OCI-LY3 (cell line): ENCODE results near the gene REEP1.
A peak's percentile ranks its signal among the peaks of the same experiment; 100 is the strongest.

Source experiments
- H2AFZ ChIP-seq: fragments of 200-600, 300-600 bp; shearing (Covaris generic); 2 replicates; pipeline ENCODE4 v1.6.0; 2014; ENCODE audit warnings: antibody characterized with exemption, low read depth, low read length
- H3K27ac ChIP-seq: fragments of 200-600, 300-600 bp; sonication (generic); 2 replicates; pipeline ENCODE4 v1.5.1; 2014; ENCODE audit warnings: mild to moderate bottlenecking, low read length, moderate library complexity, mixed read lengths
- H3K27me3 ChIP-seq: fragments of 200-600, 300-600 bp; sonication (generic); 2 replicates; pipeline ENCODE4 v1.6.1; 2014; ENCODE audit warnings: low read depth, low read length, mixed read lengths
- H3K36me3 ChIP-seq: fragments of 200-600, 300-600 bp; sonication (generic); replicated peaks from 2 replicates; pipeline ENCODE3; 2014; ENCODE audit warnings: low read depth, low read length, mixed read lengths
- H3K4me1 ChIP-seq: fragments of 300-600, 200-600 bp; sonication (generic); 2 replicates; pipeline ENCODE4 v1.6.1; 2014; ENCODE audit warnings: low read length, mixed read lengths
- H3K4me2 ChIP-seq: fragments of 200-600, 300-600 bp; sonication (generic); 2 replicates; pipeline ENCODE4 v1.6.1; 2014; ENCODE audit warnings: low read length, mixed read lengths
- H3K4me3 ChIP-seq: fragments of 300-600, 200-600 bp; sonication (generic); 2 replicates; pipeline ENCODE4 v1.5.1; 2014; ENCODE audit warnings: antibody characterized with exemption, mild to moderate bottlenecking, low read length, moderate library complexity
- H3K79me2 ChIP-seq: fragments of 300-600, 200-600 bp; shearing (Covaris generic); 2 replicates; pipeline ENCODE4 v1.6.1; 2014; ENCODE audit warnings: mild to moderate bottlenecking, low read length, mixed read lengths
- H3K9ac ChIP-seq: fragments of 300-600, 200-600 bp; shearing (Covaris generic); 2 replicates; pipeline ENCODE4 v1.6.0; 2014; ENCODE audit warnings: mild to moderate bottlenecking, low read length, moderate library complexity
- H3K9me3 ChIP-seq: fragments of 200-600, 300-600 bp; shearing (Covaris generic); 2 replicates; pipeline ENCODE4 v1.6.1; 2014; ENCODE audit warnings: low read length, mixed read lengths; ENCODE audit not compliant: insufficient read depth
- H4K20me1 ChIP-seq: fragments of 200-600, 300-600 bp; sonication (generic); 2 replicates; pipeline ENCODE4 v1.6.1; 2016; ENCODE audit warnings: low read length, mixed read lengths; ENCODE audit not compliant: insufficient read depth
- CTCF ChIP-seq: fragments of 200-600, 300-600 bp; sonication (generic); IDR thresholded peaks from 2 replicates; pipeline ENCODE4 v1.5.1; 2014; ENCODE audit warnings: antibody characterized with exemption, low read length, low read depth
- EZH2phosphoT487 ChIP-seq: fragments of 200-600 bp; shearing (Covaris generic); IDR thresholded peaks from 2 replicates; pipeline ENCODE4 v1.6.1; 2018; ENCODE audit warnings: antibody characterized with exemption, mixed run types, low read depth

REEP1 gene

DNA sequence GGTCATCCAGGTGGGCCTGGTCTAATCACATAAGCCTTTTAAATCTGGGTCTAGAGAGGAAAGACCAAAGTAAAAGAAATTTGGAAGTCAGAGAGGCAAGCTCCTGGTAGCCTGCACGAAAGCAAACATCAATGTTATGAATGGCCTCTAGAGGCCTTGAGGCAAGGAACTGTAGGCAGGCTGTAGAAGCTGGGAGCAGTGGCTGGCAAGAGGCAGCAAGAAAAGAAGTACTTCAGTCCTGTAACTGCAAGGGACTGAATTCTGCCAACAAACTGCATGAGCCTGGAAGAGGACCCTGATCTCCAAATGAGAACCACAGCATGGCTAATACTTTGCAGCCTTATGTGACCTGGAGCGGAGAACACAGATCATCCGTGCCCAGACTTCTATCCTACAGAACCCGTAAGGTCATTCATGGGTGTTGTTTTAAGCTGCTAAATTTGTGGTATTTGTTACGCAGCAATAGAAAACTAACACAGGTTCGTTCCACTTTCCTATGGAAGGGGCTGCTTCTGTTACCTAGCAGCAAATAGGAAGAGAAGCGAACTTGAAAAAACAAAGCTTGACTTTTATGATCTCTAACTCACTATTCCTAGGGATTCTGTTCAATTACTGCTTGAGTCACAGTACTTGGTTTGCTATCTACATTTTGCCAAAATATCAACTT, 143.4 kb downstream of the REEP1 start:
- Histone ChIP-seq H4K20me1 (peaks cover 27% of the 10 kb centered on the region), H2AFZ (no peak overlapping the region), H3K36me3 (peaks cover 9% of the 10 kb centered on the region), H3K9me3 (no peaks in the 10 kb centered on the region), H3K9ac (peak overlapping the region; percentile 96), H3K4me3 (peak overlapping the region; percentile 87), H3K79me2 (peaks cover 67% of the 10 kb centered on the region), H3K27me3 (no peaks in the 10 kb centered on the region), H3K27ac (no peak overlapping the region), H3K4me2 (peak overlapping the region; percentile 86), H3K4me1 (peaks cover 9% of the 10 kb centered on the region)
- TF ChIP-seq CTCF: no peak

- H2AFZ ChIP-seq: no peak overlapping the region
- no peak overlapping the region for H3K27ac ChIP-seq
- H3K4me2 ChIP-seq: no peak overlapping the region
- TF ChIP-seq CTCF (no peak), EZH2phosphoT487 (no peak)
- no peak overlapping the region for H3K9ac ChIP-seq
- peaks cover 52% of the 10 kb centered on the region for H4K20me1 ChIP-seq
- peaks cover 100% of the 10 kb centered on the region for H3K79me2 ChIP-seq
- peaks cover 30% of the 10 kb centered on the region for H3K4me1 ChIP-seq
- H3K36me3 ChIP-seq: peaks cover 16% of the 10 kb centered on the region
- H3K27me3 ChIP-seq: no peaks in the 10 kb centered on the region
- no peak overlapping the region for H3K4me3 ChIP-seq
- H3K9me3 ChIP-seq: no peaks in the 10 kb centered on the region
Measured at GRCh38 chr2:86189782-86190416, 147.5 kb downstream of the REEP1 start.

GRCh38 chr2:86186431-86186830, 151.0 kb downstream of the REEP1 start:
- Histone ChIP-seq H3K27me3 (no peaks in the 10 kb centered on the region), H3K4me1 (peaks cover 21% of the 10 kb centered on the region), H3K4me3 (no peak overlapping the region), H3K27ac (no peak overlapping the region), H3K9ac (no peak overlapping the region), H3K36me3 (peaks cover 16% of the 10 kb centered on the region), H2AFZ (no peak overlapping the region), H3K79me2 (peaks cover 100% of the 10 kb centered on the region), H3K9me3 (no peaks in the 10 kb centered on the region), H3K4me2 (no peak overlapping the region), H4K20me1 (peaks cover 35% of the 10 kb centered on the region)
- TF ChIP-seq EZH2phosphoT487 (no peak), CTCF (no peak)

- peak overlapping the region; percentile 6 for H3K4me2 ChIP-seq
- H2AFZ ChIP-seq: no peak overlapping the region
- H3K4me1 ChIP-seq: peaks cover 21% of the 10 kb centered on the region
- TF ChIP-seq CTCF (no peak), EZH2phosphoT487 (no peak)
- peaks cover 20% of the 10 kb centered on the region for H3K36me3 ChIP-seq
- no peak overlapping the region for H3K9ac ChIP-seq
- H3K9me3 ChIP-seq: no peaks in the 10 kb centered on the region
- H3K79me2 ChIP-seq: peaks cover 99% of the 10 kb centered on the region
- peak overlapping the region; percentile 16; the same call in 1 of the 2 replicates for H3K27ac ChIP-seq
- no peak overlapping the region for H3K4me3 ChIP-seq
- no peaks in the 10 kb centered on the region for H3K27me3 ChIP-seq
- H4K20me1 ChIP-seq: peaks cover 35% of the 10 kb centered on the region
Measured at GRCh38 chr2:86185517-86186212, 151.8 kb downstream of the REEP1 start.
